HL-60/S4 (cell line): ENCODE results near the gene RNF130.

Source experiments
- in situ Hi-C: fragments of 300-500 bp; cut with MboI; formaldehyde crosslinking; loops from 2 replicates; pipeline ENCODE4 v1.14.3; 2022; ENCODE audit warnings: low sequenced_read_pairs

Gene RNF130

GRCh38 chr5:179930788-179931473, 140.6 kb downstream of the RNF130 start:
- in situ Hi-C loops = no loop called here

- in situ Hi-C loops = no loop called here
Observed at GRCh38 chr5:179927824-179928223, 143.7 kb downstream of the RNF130 start.

- in situ Hi-C loops = no loop called here
Observed at GRCh38 chr5:179926657-179927056, 144.9 kb downstream of the RNF130 start.

- in situ Hi-C loops = no loop called here
Observed at GRCh38 chr5:179923436-179923835, 148.1 kb downstream of the RNF130 start.

GRCh38 chr5:179920175-179920574, 151.4 kb downstream of the RNF130 start:
- in situ Hi-C loops = no loop called here

GRCh38 chr5:179919487-179920060, 152.0 kb downstream of the RNF130 start:
- in situ Hi-C loops = no loop called here

GRCh38 chr5:179918742-179919486, 152.6 kb downstream of the RNF130 start:
- in situ Hi-C loops = no loop called here

- in situ Hi-C loops = no loop called here
Observed at GRCh38 chr5:179916523-179916922, 155.0 kb downstream of the RNF130 start.

GRCh38 chr5:179915406-179915935, 156.1 kb downstream of the RNF130 start:
- in situ Hi-C loops = no loop called here

- in situ Hi-C loops = no loop called here
Observed at GRCh38 chr5:179914032-179914755, 157.4 kb downstream of the RNF130 start.

- in situ Hi-C loops = no loop called here
Observed at GRCh38 chr5:179913461-179913860, 158.1 kb downstream of the RNF130 start.

- in situ Hi-C loops = no loop called here
Observed at GRCh38 chr5:179912951-179913350, 158.6 kb downstream of the RNF130 start.

GRCh38 chr5:179912386-179912785, 159.2 kb downstream of the RNF130 start:
- in situ Hi-C loops = no loop called here

- in situ Hi-C loops = no loop called here
Observed at GRCh38 chr5:179909224-179909623, 162.3 kb downstream of the RNF130 start.

GRCh38 chr5:179908528-179908927, 163.0 kb downstream of the RNF130 start:
- in situ Hi-C loops = no loop called here

- in situ Hi-C loops = no loop called here
Observed at GRCh38 chr5:179907556-179908324, 163.8 kb downstream of the RNF130 start, which contains the start of gene TBC1D9B. Gene TBC1D9B, minus strand, starts transcription at chr5:179907897. Its CDS starts 76 bp downstream, at chr5:179907821.

- in situ Hi-C loops = no loop called here
Observed at GRCh38 chr5:179906795-179907555, 164.6 kb downstream of the RNF130 start.

GRCh38 chr5:179906294-179906794, 165.2 kb downstream of the RNF130 start:
- in situ Hi-C loops = no loop called here

GRCh38 chr5:179905161-179905560, 166.4 kb downstream of the RNF130 start:
- in situ Hi-C loops = no loop called here
